Measurements from ENCODE around the gene RNF31.

DNA sequence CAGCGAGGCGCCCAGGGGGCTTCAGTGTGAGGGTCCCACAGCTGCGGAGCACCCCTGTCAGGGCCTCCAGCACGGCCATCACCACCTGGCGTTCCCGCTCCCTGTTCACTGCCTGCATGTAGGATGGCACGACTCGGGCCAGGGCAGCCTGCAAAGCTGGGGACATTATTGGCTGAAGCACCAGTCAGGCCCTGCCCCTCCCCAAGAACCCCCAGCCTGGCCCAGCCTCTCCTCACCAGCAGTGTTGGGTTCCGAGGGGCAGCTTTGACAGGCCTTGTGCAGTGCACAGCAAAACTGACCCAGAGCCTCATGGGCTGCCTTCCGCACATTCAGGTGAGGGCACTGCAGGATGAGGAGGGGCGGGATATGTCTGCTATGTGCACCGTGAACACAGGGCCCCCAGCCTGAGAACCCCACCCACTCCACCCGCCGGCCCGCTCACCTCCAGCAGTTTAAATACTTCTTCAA lies 35.8 kb downstream of the RNF31 start:
- no peak for TF ChIP-seq CTCF (IDR thresholded peaks at IDR 0.05; ENCODE audit: low read length)
- no peak for TF ChIP-seq EZH2 (IDR thresholded peaks at IDR 0.05; ENCODE audit: borderline replicate concordance, low read length)
